Measurements from ENCODE around the gene CITED1.

DNA sequence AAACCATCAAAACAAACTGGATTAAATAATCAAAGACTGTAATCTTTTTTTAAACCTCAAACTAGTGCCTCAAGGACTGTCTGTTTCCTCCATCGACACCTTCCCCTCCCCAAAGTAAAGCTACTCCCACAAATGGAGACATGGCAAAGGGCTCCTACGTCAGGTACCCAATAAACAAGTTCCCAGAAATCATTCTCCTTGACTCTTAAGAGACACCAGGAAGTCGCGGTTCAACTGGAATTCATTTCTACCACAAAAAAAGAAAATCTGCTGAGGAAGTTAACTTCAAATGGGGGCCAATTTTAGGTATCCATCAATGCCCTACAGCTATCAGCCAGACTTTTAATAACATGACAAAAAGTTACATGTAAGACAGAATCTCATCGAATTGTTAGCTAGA is 31.2 kb downstream of the CITED1 start:
- TF ChIP-seq ELF4 (IDR thresholded peaks at IDR 0.05) (no peak), FOXK2 (IDR thresholded peaks at IDR 0.05) (no peak), NFRKB (IDR thresholded peaks at IDR 0.05) (no peak), SP1 (IDR thresholded peaks at IDR 0.05) (no peak), FOXM1 (IDR thresholded peaks at IDR 0.05; ENCODE audit: borderline replicate concordance) (no peak), PKNOX1 (IDR thresholded peaks at IDR 0.05) (no peak), CTBP1 (IDR thresholded peaks at IDR 0.05; ENCODE audit: borderline replicate concordance) (no peak), SUZ12 (IDR thresholded peaks at IDR 0.05) (no peak), LEF1 (IDR thresholded peaks at IDR 0.05; ENCODE audit: borderline replicate concordance) (no peak), TARDBP (IDR thresholded peaks at IDR 0.05) (no peak), BHLHE40 (IDR thresholded peaks at IDR 0.05; ENCODE audit: borderline replicate concordance) (no peak), FOXA1 (IDR thresholded peaks at IDR 0.05) (no peak)
